WTC11 (cell line): ENCODE measurements around the gene PITPNM3.

Experiments used
- MAX ChIP-seq: sonication (generic); formaldehyde crosslinking; IDR thresholded peaks from 2 replicates; pipeline ENCODE4 v1.8.0; 2022; ENCODE audit warnings: mild to moderate bottlenecking, missing genetic modification reagents
- PREB ChIP-seq: sonication (generic); formaldehyde crosslinking; IDR thresholded peaks from 2 replicates; pipeline ENCODE4 v1.8.1; 2022; ENCODE audit warnings: mild to moderate bottlenecking, missing genetic modification reagents, moderate library complexity, borderline replicate concordance
- ZSCAN18 ChIP-seq: fragments of 250-450 bp; sonication (Bioruptor Pico); IDR thresholded peaks from 2 replicates; pipeline ENCODE4 v2.1.2; 2022; ENCODE audit warnings: mild to moderate bottlenecking, moderate library complexity
- TF ChIP-seq, protein P1 (sequence below): fragments of 200-600 bp; IDR thresholded peaks from 2 replicates; pipeline ENCODE4 v1.8.0; 2022; ENCODE audit warnings: antibody characterized with exemption

DNA sequence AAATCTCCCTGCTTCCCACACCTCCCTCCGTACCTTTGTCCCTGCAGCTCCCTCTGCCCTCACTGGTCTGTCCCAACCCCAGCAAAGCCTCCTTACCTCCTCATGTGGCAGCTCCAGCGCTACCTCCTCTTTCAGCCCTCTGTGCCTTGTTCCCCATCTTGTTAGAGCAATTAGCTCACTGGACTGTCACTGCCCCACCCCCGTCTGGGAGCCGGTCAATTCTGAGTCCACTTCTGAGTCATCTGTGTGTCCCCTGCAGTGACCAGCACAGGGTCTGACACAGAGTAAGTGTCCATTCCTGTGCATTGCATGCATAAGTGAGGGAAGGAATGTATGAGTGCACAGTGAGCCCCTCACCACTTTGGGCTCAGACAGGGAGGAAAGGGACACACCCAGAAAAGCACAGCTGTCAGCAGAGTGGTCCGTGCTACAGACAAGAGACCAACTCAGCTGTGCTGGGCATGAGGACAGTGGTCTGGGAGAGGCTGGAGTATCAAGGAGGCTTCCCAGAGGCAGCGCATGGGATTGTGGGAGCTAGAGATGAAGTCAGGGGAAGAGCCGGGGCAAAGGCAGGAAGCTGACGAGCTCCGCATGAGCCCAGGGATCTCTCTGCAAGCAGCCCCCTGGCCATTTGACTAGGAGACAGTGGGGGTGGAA lies 45.9 kb downstream of the PITPNM3 start:
- TF ChIP-seq ZSCAN18 (CRISPR knock-in tag) = no peak
- TF ChIP-seq MAX (CRISPR knock-in tag) = no peak
- TF ChIP-seq PREB (CRISPR knock-in tag) = no peak
- TF ChIP-seq, protein P1, sequence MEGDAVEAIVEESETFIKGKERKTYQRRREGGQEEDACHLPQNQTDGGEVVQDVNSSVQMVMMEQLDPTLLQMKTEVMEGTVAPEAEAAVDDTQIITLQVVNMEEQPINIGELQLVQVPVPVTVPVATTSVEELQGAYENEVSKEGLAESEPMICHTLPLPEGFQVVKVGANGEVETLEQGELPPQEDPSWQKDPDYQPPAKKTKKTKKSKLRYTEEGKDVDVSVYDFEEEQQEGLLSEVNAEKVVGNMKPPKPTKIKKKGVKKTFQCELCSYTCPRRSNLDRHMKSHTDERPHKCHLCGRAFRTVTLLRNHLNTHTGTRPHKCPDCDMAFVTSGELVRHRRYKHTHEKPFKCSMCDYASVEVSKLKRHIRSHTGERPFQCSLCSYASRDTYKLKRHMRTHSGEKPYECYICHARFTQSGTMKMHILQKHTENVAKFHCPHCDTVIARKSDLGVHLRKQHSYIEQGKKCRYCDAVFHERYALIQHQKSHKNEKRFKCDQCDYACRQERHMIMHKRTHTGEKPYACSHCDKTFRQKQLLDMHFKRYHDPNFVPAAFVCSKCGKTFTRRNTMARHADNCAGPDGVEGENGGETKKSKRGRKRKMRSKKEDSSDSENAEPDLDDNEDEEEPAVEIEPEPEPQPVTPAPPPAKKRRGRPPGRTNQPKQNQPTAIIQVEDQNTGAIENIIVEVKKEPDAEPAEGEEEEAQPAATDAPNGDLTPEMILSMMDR = no peak
